ENCODE data around the gene RBMS3.
"Not testable (repeated sequence)": the region's sequence is repeated elsewhere in the genome, so short reads cannot be mapped to it uniquely, and the experiment has no call there.

The RBMS3 gene

GRCh38 chr3:29337565-29337964 lies 56.7 kb downstream of the RBMS3 start:
- in situ Hi-C loops (cut with MboI; ENCODE audit: low sequenced_read_pairs): no loop called here

DNA sequence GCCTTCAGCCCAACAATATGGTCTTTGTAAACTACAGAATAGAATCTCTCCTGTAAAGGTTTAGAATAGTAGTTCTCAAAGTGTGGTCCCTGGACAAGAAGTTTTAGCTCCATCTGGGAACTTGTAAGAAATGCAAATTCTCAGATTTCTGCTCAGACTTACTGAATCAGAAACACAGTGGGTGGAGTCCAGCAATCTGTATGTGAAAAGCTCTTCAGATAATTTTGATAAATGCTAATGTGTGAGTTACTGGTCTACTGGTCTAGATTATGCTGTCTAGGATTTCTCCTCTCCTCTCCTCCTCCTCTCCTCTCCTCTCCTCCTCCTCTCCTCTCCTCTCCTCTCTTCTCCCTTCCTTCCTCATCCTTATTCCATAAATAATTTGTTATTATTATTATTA lies 57.5 kb downstream of the RBMS3 start:
- in situ Hi-C loops (cut with MboI; ENCODE audit: low sequenced_read_pairs): no loop called here

- in situ Hi-C loops (cut with MboI; ENCODE audit: low sequenced_read_pairs): no loop called here
Observed at GRCh38 chr3:29339016-29339833, 58.4 kb downstream of the RBMS3 start.

DNA sequence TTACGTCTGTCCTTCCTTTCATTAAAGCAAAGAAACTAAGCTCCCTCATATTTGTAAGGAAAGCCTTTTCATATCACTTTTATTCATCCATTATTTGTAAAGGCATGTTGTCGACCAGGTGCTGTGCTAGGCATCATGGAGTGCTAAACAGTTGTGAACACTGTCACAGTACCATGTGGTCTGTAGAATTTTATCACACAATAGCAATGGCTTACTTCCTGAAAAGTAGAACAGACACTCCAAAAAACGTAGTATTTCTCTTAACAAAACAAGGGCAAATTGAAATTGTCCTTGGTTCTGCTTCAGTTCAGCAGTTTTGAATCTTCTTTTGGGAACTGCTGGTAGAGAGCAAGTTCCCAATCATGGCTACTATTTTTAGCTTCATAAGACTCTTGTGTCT lies 63.3 kb downstream of the RBMS3 start:
- in situ Hi-C loops (cut with MboI; ENCODE audit: low sequenced_read_pairs): no loop called here

GRCh38 chr3:29344935-29345334 lies 64.1 kb downstream of the RBMS3 start:
- in situ Hi-C loops (cut with MboI; ENCODE audit: low sequenced_read_pairs): no loop called here

GRCh38 chr3:29345516-29346300 lies 64.8 kb downstream of the RBMS3 start:
- in situ Hi-C loops (cut with MboI; ENCODE audit: low sequenced_read_pairs): no loop called here

GRCh38 chr3:29346828-29347227 lies 66.0 kb downstream of the RBMS3 start:
- in situ Hi-C loops (cut with MboI; ENCODE audit: low sequenced_read_pairs): no loop called here

GRCh38 chr3:29347412-29347811 lies 66.5 kb downstream of the RBMS3 start:
- in situ Hi-C loops (cut with MboI; ENCODE audit: low sequenced_read_pairs): no loop called here

- in situ Hi-C loops (cut with MboI; ENCODE audit: low sequenced_read_pairs): no loop called here
Observed at GRCh38 chr3:29348316-29348715, 67.4 kb downstream of the RBMS3 start.

- in situ Hi-C loops (cut with MboI; ENCODE audit: low sequenced_read_pairs): no loop called here
Observed at GRCh38 chr3:29349049-29349448, 68.2 kb downstream of the RBMS3 start.

DNA sequence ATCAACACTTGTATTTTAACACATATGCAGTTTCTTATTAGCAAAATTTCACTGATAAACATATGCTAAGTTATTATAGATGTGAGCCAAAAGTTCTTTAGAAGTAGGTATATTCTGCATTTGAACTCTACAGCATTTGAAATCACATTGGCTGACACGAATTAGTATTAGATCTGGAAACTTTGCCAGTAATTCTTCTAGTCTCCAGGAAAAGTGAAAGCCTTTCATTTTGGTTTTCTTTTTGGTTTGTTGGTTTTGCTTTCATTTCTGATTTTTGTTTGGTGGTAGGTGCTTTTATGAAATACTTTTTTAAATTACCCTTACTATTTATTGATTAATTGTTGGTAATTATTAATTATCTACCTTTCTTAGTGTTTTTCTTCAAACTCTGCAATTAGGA lies 72.9 kb downstream of the RBMS3 start:
- in situ Hi-C loops (cut with MboI; ENCODE audit: low sequenced_read_pairs): no loop called here

- in situ Hi-C loops (cut with MboI; ENCODE audit: low sequenced_read_pairs): no loop called here
Observed at GRCh38 chr3:29354894-29355293, 74.0 kb downstream of the RBMS3 start.

DNA sequence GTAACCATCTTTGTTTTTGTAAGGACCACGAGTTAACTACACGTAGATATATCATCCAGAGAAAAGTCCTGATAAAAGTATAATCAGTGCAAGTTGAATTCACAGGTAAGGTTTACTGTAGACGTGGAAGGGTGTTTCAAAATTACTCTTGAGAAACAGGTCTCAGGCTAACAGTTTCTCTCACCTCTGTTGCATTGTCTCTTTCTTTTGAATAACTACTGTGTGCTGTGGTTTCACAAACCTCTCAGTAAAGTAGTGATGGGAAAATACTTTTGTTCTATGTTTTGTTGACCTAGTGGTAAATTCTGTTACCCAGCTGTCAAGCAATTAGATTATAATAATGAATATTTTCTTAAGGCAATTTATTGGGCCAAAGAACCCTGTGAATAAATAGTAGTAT lies 75.2 kb downstream of the RBMS3 start:
- in situ Hi-C loops (cut with MboI; ENCODE audit: low sequenced_read_pairs): no loop called here

GRCh38 chr3:29360289-29360688 lies 79.4 kb downstream of the RBMS3 start:
- in situ Hi-C loops (cut with MboI; ENCODE audit: low sequenced_read_pairs): not testable (repeated sequence)

GRCh38 chr3:29363110-29363509 lies 82.2 kb downstream of the RBMS3 start:
- in situ Hi-C loops (cut with MboI; ENCODE audit: low sequenced_read_pairs): no loop called here

DNA sequence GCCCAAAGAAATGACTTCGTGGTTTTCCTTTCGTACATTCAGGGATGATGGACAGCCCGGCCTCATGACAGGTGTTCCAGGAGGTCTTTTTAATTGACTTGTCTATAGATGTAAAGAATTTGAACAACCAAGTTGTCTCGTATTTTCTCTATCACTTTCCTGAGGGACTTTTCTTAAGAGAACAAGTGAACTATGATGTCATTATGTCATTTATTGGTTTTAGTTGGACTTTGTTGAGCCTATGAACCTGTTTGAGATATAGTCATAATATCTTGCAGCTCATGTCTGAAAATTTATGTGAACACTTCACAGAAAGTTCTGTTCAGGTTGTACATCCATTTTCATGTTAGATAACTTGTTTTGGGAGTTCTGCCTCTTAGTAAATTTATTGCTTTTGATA lies 89.2 kb downstream of the RBMS3 start:
- in situ Hi-C loops (cut with MboI; ENCODE audit: low sequenced_read_pairs): no loop called here

- in situ Hi-C loops (cut with MboI; ENCODE audit: low sequenced_read_pairs): no loop called here
Observed at GRCh38 chr3:29370476-29371420, 89.9 kb downstream of the RBMS3 start.

DNA sequence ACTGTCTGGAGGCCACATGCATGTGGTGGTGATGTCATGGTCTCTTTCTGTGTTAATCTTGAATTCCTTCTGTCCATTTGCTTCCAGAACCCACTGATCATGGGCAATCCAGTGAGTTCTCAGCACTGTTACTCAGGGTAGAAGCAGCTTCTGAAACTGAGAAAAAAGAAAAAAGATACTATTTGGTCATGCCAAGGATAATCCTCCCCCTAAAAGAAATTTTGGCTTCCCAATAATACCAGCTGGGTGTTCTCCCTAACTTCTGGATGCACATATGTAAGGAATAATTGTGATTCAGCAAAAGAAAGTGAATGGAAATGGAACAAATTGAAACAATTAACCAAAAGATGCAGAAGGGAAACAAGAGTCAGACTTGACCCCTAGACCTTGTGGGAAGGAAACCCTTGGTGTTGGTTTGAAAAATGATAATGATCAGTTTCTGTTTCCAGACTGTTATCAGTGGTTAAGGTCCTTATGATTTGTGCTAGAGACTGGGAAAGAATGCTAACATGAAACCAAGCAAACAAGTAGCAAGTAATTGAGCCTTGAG lies 92.3 kb downstream of the RBMS3 start:
- in situ Hi-C loops (cut with MboI; ENCODE audit: low sequenced_read_pairs): no loop called here

DNA sequence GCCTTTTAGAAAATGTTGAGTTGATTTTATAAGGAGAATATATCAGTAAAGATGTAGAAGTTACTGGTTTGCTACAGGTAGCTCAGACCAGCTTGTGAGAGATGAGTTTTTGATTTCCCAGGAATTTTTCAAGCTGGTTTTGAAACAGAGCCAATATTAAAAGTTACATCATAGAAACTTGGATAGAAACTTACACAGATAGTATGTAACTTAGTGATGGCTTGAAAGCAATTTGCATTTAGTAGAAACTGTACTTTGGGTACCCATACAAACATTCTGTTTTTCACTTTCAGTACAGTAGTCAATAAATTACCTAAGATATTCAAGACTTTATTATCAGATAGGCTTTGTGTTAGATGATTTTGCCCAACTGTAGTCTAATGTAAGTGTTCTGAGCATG lies 93.4 kb downstream of the RBMS3 start:
- in situ Hi-C loops (cut with MboI; ENCODE audit: low sequenced_read_pairs): no loop called here

DNA sequence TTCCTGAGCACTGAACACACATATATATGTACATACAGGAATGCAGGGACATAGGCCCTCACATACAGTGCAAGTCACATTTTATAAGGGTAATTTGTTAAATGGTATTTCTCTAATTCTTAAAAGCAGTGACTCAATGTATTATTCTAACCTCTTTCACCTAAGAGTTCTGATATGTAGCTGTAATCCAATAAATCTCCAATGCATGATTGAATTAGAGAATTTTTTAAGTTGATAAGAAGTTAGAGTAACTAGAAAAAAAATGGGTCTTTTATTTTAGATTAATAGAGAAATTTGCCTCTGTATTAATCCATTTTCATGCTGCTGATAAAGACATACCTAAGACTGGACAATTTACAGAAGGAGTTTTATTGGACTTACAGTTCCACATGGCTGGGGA lies 98.2 kb downstream of the RBMS3 start:
- in situ Hi-C loops (cut with MboI; ENCODE audit: low sequenced_read_pairs): no loop called here

- in situ Hi-C loops (cut with MboI; ENCODE audit: low sequenced_read_pairs): no loop called here
Observed at GRCh38 chr3:29381595-29381994, 100.7 kb downstream of the RBMS3 start.

Measured in HL-60/S4 treated with retinoic acid at 250 ng/mL for 4 days and 3 days (cell line).